Hepatocyte (in vitro differentiated cells): ENCODE results near the gene CABP1. TPM values are rescaled to one million over a fixed set of nuclear protein-coding genes. Genes with fewer than 3 reads are reported as not detected.
A peak's percentile ranks its signal among the peaks of the same experiment; 100 is the strongest.

ENCODE experiments used
- DNase-seq: peaks from one replicate; pipeline ENCODE4 v3.0.0-alpha.2; 2016; ENCODE audit warnings: low spot score
- H2AFZ ChIP-seq: fragments of 200-600 bp; sonication (generic); 2 replicates; pipeline ENCODE4 v1.6.0; 2016; ENCODE audit warnings: antibody characterized with exemption, mild to moderate bottlenecking
- H3K27ac ChIP-seq: fragments of 200-600 bp; sonication (generic); 2 replicates; pipeline ENCODE4 v1.5.1; 2016; ENCODE audit warnings: mild to moderate bottlenecking
- H3K27me3 ChIP-seq: fragments of 200-600 bp; sonication (generic); 2 replicates; pipeline ENCODE4 v1.6.1; 2016
- H3K36me3 ChIP-seq: fragments of 200-600 bp; sonication (generic); replicated peaks from 2 replicates; pipeline ENCODE4 v1.5.1; 2016; ENCODE audit warnings: low read depth; ENCODE audit not compliant: insufficient read depth
- H3K4me1 ChIP-seq: fragments of 200-600 bp; sonication (generic); 2 replicates; pipeline ENCODE4 v1.5.1; 2016; ENCODE audit warnings: mild to moderate bottlenecking, moderate library complexity; ENCODE audit not compliant: insufficient read depth
- H3K4me2 ChIP-seq: fragments of 200-600 bp; sonication (generic); 2 replicates; pipeline ENCODE4 v1.6.0; 2016
- H3K4me3 ChIP-seq: fragments of 200-600 bp; sonication (generic); 2 replicates; pipeline ENCODE4 v1.5.1; 2016; ENCODE audit warnings: mild to moderate bottlenecking
- H3K79me2 ChIP-seq: fragments of 200-600 bp; sonication (generic); 2 replicates; pipeline ENCODE4 v1.6.0; 2017; ENCODE audit warnings: mild to moderate bottlenecking
- H3K9me2 ChIP-seq: fragments of 200-600 bp; sonication (generic); replicated peaks from 2 replicates; pipeline ENCODE4 v1.6.0; 2017; ENCODE audit warnings: mild to moderate bottlenecking; ENCODE audit not compliant: insufficient read depth
- H3K9me3 ChIP-seq: fragments of 200-600 bp; sonication (generic); 2 replicates; pipeline ENCODE4 v1.5.1; 2016; ENCODE audit warnings: low read depth, mild to moderate bottlenecking
- H4K20me1 ChIP-seq: fragments of 200-600 bp; sonication (generic); 2 replicates; pipeline ENCODE4 v1.6.0; 2016; ENCODE audit warnings: mild to moderate bottlenecking; ENCODE audit not compliant: insufficient read depth, poor library complexity, severe bottlenecking
- EZH2 ChIP-seq: fragments of 200-600 bp; sonication (generic); IDR thresholded peaks from 2 replicates; pipeline ENCODE4 v1.6.1; 2016; ENCODE audit warnings: antibody characterized with exemption, mild to moderate bottlenecking, borderline replicate concordance
- EZH2phosphoT487 ChIP-seq: fragments of 200-600 bp; sonication (generic); IDR thresholded peaks from one replicate; pipeline ENCODE4 v1.6.1; 2018; ENCODE audit warnings: antibody characterized with exemption, mild to moderate bottlenecking, low read depth, moderate library complexity; ENCODE audit not compliant: unreplicated experiment, severe bottlenecking
- WGBS: methylation state at CpG from one replicate; pipeline ENCODE4 v1.1.6; 2016; ENCODE audit warnings: low lambda C conversion rate; ENCODE audit errors: missing lambda C conversion rate; 5-methylcytosine and 5-hydroxymethylcytosine counted together
- polyA plus RNA-seq: library from polyadenylated mRNA; unstranded; fragments of >200 nt; fragmentation: Nextera tagmentation; extraction: Ambion mirVana; gene quantifications from 2 replicates; pipeline ENCODE4 v1.2.1, GENCODE V29; 2016
- total RNA-seq: library from RNA; depleted of rRNA; stranded (reverse); fragments of >200 nt; gene quantifications from 2 replicates; pipeline ENCODE4 v1.2.3, GENCODE V29; 2014
- TF ChIP-seq, protein P1 (sequence below): fragments of 200-600 bp; sonication (generic); IDR thresholded peaks from 2 replicates; pipeline ENCODE4 v1.5.1; 2016; ENCODE audit warnings: antibody characterized with exemption, mild to moderate bottlenecking; ENCODE audit not compliant: poor library complexity

The CABP1 gene
- total and polyA plus RNA-seq, 2 experiments from 2014 or later: 0.74 to 1.5 TPM

DNA sequence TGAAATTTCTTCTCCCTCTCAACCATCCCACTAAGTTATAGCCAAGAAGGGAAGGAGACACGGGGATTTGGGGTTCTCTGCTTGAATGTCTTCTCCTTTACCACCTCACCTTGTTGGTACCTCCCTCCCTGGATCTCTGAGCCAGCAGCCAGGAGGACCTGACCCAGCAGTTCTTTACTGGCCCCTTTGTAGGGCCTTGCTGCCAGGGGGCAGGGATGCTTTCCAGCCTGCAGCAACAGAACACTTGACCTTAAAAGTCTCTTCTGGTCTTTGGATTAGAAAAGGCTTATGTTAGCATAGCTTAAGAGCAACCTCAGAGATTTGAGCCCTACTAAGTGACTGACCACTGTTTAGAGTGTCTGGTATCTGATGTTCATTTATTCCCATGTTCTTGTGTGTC is 56.9 kb downstream of the CABP1 start:
- Histone ChIP-seq H2AFZ (no peak overlapping the region), H4K20me1 (peaks cover 32% of the 10 kb centered on the region), H3K27me3 (no peaks in the 10 kb centered on the region), H3K9me3 (no peaks in the 10 kb centered on the region), H3K27ac (peak overlapping the region; percentile 66), H3K79me2 (peaks cover 69% of the 10 kb centered on the region), H3K4me3 (no peak overlapping the region), H3K36me3 (peaks cover 8% of the 10 kb centered on the region), H3K4me1 (peaks cover 31% of the 10 kb centered on the region), H3K9me2 (no peaks in the 10 kb centered on the region), H3K4me2 (no peak overlapping the region)
- WGBS: 86% methylated on average over 1 of the region's 1 CpG
- DNase-seq: no peak
- TF ChIP-seq EZH2phosphoT487 (no peak), EZH2 (no peak)
- TF ChIP-seq, protein P1, sequence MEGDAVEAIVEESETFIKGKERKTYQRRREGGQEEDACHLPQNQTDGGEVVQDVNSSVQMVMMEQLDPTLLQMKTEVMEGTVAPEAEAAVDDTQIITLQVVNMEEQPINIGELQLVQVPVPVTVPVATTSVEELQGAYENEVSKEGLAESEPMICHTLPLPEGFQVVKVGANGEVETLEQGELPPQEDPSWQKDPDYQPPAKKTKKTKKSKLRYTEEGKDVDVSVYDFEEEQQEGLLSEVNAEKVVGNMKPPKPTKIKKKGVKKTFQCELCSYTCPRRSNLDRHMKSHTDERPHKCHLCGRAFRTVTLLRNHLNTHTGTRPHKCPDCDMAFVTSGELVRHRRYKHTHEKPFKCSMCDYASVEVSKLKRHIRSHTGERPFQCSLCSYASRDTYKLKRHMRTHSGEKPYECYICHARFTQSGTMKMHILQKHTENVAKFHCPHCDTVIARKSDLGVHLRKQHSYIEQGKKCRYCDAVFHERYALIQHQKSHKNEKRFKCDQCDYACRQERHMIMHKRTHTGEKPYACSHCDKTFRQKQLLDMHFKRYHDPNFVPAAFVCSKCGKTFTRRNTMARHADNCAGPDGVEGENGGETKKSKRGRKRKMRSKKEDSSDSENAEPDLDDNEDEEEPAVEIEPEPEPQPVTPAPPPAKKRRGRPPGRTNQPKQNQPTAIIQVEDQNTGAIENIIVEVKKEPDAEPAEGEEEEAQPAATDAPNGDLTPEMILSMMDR: no peak

- H4K20me1 ChIP-seq: peaks cover 18% of the 10 kb centered on the region
- DNase-seq: no peak
- no peak overlapping the region for H3K27ac ChIP-seq
- peaks cover 8% of the 10 kb centered on the region for H3K36me3 ChIP-seq
- H3K4me3 ChIP-seq: no peak overlapping the region
- no peak for TF ChIP-seq EZH2
- TF ChIP-seq, protein P1: no peak
- no peak for TF ChIP-seq EZH2phosphoT487
- no peaks in the 10 kb centered on the region for H3K27me3 ChIP-seq
- H3K79me2 ChIP-seq: peaks cover 56% of the 10 kb centered on the region
- 100% methylated on average over 3 of the region's 3 CpGs for WGBS
- no peaks in the 10 kb centered on the region for H3K9me2 ChIP-seq
- no peaks in the 10 kb centered on the region for H3K9me3 ChIP-seq
- H3K4me1 ChIP-seq: peaks cover 17% of the 10 kb centered on the region
- no peak overlapping the region for H2AFZ ChIP-seq
- H3K4me2 ChIP-seq: no peak overlapping the region
These were observed 58.2 kb downstream of the CABP1 start for GRCh38 chr12:120698665-120699064.

- Histone ChIP-seq H3K27ac (no peak overlapping the region), H3K4me3 (no peak overlapping the region), H3K4me1 (peaks cover 11% of the 10 kb centered on the region), H4K20me1 (peaks cover 11% of the 10 kb centered on the region), H3K36me3 (peaks cover 8% of the 10 kb centered on the region), H3K27me3 (no peaks in the 10 kb centered on the region), H3K9me3 (no peaks in the 10 kb centered on the region), H3K9me2 (no peaks in the 10 kb centered on the region), H3K79me2 (peaks cover 47% of the 10 kb centered on the region), H3K4me2 (no peak overlapping the region), H2AFZ (no peak overlapping the region)
- DNase-seq: no peak
- TF ChIP-seq EZH2 (no peak), EZH2phosphoT487 (no peak)
- TF ChIP-seq, protein P1: no peak
- WGBS: 95% methylated on average over 7 of the region's 7 CpGs
These were observed 59.1 kb downstream of the CABP1 start for GRCh38 chr12:120699553-120699952.

DNA sequence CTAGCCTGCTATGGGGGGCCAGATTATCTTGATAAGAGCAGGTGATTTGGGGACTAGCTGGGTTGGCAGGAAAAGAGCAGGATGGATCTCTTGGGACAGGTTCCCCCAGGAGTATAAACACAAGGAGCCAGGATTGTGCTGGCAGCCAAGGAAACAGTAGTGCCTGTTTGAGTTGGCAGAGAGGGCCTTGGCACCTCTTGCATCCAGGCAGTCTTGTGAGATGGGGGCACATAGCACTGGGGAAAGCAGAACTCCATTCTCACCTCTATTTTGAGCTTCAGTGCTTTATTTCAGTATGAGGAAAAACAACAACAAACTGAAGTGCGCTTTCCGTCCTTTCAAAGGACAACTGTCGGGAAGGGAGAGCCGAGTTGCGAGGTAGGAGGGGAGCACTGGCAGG is 60.5 kb downstream of the CABP1 start:
- Histone ChIP-seq H4K20me1 (peaks cover 3% of the 10 kb centered on the region), H3K9me3 (no peaks in the 10 kb centered on the region), H3K36me3 (no peaks in the 10 kb centered on the region), H3K4me3 (no peak overlapping the region), H3K27me3 (no peaks in the 10 kb centered on the region), H3K9me2 (no peaks in the 10 kb centered on the region), H3K4me2 (no peak overlapping the region), H3K4me1 (peaks cover 11% of the 10 kb centered on the region), H2AFZ (no peak overlapping the region), H3K79me2 (peaks cover 34% of the 10 kb centered on the region), H3K27ac (no peak overlapping the region)
- WGBS: 98% methylated on average over 5 of the region's 5 CpGs
- DNase-seq: no peak
- TF ChIP-seq, protein P1: no peak
- TF ChIP-seq EZH2phosphoT487 (no peak), EZH2 (no peak)
